Stimulated activated CD8-positive, alpha-beta memory T cell treated with anti-CD3 and anti-CD28 coated beads, Interleukin-4, amount 100 ng/mL, for 48 hours (primary cell): ENCODE data around the gene PKNOX2.

ENCODE experiments used
- DNase-seq: peaks from one replicate; pipeline ENCODE4 v3.0.0-alpha.2; 2020

PKNOX2 gene

GRCh38 chr11:125292100-125292499 lies 127.5 kb downstream of the PKNOX2 start:
- no peak for DNase-seq

GRCh38 chr11:125293596-125293995 lies 129.0 kb downstream of the PKNOX2 start:
- DNase-seq: no peak

GRCh38 chr11:125295931-125296330 lies 131.4 kb downstream of the PKNOX2 start:
- DNase-seq: no peak

GRCh38 chr11:125297346-125297915 lies 132.9 kb downstream of the PKNOX2 start:
- no peak for DNase-seq

GRCh38 chr11:125299061-125299615 lies 134.6 kb downstream of the PKNOX2 start:
- DNase-seq: no peak

GRCh38 chr11:125299821-125300220 lies 135.3 kb downstream of the PKNOX2 start:
- no peak for DNase-seq

GRCh38 chr11:125300791-125301218 lies 136.3 kb downstream of the PKNOX2 start:
- no peak for DNase-seq

GRCh38 chr11:125301346-125301745 lies 136.8 kb downstream of the PKNOX2 start:
- no peak for DNase-seq

- no peak for DNase-seq
Observed at GRCh38 chr11:125303186-125303585, 138.6 kb downstream of the PKNOX2 start.

- no peak for DNase-seq
Observed at GRCh38 chr11:125303694-125304093, 139.1 kb downstream of the PKNOX2 start.

GRCh38 chr11:125304136-125304535 lies 139.6 kb downstream of the PKNOX2 start:
- no peak for DNase-seq

- no peak for DNase-seq
Observed at GRCh38 chr11:125304876-125305275, 140.3 kb downstream of the PKNOX2 start.

- no peak for DNase-seq
Observed at GRCh38 chr11:125305345-125305744, 140.8 kb downstream of the PKNOX2 start.

GRCh38 chr11:125306476-125306875 lies 141.9 kb downstream of the PKNOX2 start:
- no peak for DNase-seq

GRCh38 chr11:125308246-125308645 lies 143.7 kb downstream of the PKNOX2 start:
- no peak for DNase-seq

- DNase-seq: no peak
Observed at GRCh38 chr11:125312391-125312790, 147.8 kb downstream of the PKNOX2 start.

GRCh38 chr11:125312812-125313211 lies 148.3 kb downstream of the PKNOX2 start:
- DNase-seq: no peak

GRCh38 chr11:125313271-125314219 lies 149.0 kb downstream of the PKNOX2 start:
- no peak for DNase-seq

- DNase-seq: no peak
Observed at GRCh38 chr11:125314276-125315078, 149.9 kb downstream of the PKNOX2 start.

GRCh38 chr11:125315079-125315740 lies 150.7 kb downstream of the PKNOX2 start:
- no peak for DNase-seq

GRCh38 chr11:125317416-125317815 lies 152.9 kb downstream of the PKNOX2 start:
- no peak for DNase-seq

- DNase-seq: no peak
Observed at GRCh38 chr11:125319649-125320048, 155.1 kb downstream of the PKNOX2 start.
